ENCODE measurements around the gene RPF1. TPM values are rescaled to one million over a fixed set of nuclear protein-coding genes. Genes with fewer than 3 reads are reported as not detected.

The RPF1 gene
- total RNA-seq, 6 donors from 2014 or later: 12.2 to 46.4 (median 25.4) TPM

GRCh38 chr1:84479998-84480397 is 932 bp downstream of the RPF1 start:
- peak overlapping the region; percentile 84 to 88 (median 86) for H3K27ac ChIP-seq
- H3K4me1 ChIP-seq: peaks cover 17 to 30% (median 19%) of the 10 kb centered on the region in 4 donors
- no peak for DNase-seq
- no peak for ATAC-seq (ENCODE audit: low FRiP score in 2 of 2)
- peaks cover 0 to 6% (median 0%) of the 10 kb centered on the region in 4 donors for H3K9me3 ChIP-seq
- no peaks in the 10 kb centered on the region for H3K27me3 ChIP-seq
- TF ChIP-seq EP300 (IDR thresholded peaks at IDR 0.05): no peak
- WGBS, 2 donors: 4 to 8% methylated on average over 9 of the region's 9 CpGs
- H3K4me3 ChIP-seq: peak overlapping the region; percentile 58 to 83 (median 63)
- H3K36me3 ChIP-seq: peaks cover 0 to 35% (median 12%) of the 10 kb centered on the region in 4 donors

- H3K27me3 ChIP-seq: no peaks in the 10 kb centered on the region
- ATAC-seq (ENCODE audit: low FRiP score in 2 of 2) (no peak), DNase-seq (no peak)
- H3K4me1 ChIP-seq: peaks cover 17 to 30% (median 19%) of the 10 kb centered on the region in 4 donors
- peak overlapping the region in 3 of 4 donors; percentile 60 to 83 (median 66) for H3K4me3 ChIP-seq
- peaks cover 0 to 6% (median 0%) of the 10 kb centered on the region in 4 donors for H3K9me3 ChIP-seq
- TF ChIP-seq POLR2AphosphoS5 (IDR thresholded peaks at IDR 0.05): no peak
- no peak for TF ChIP-seq EP300 (IDR thresholded peaks at IDR 0.05)
- TF ChIP-seq CTCF (IDR thresholded peaks at IDR 0.05): no peak
- TF ChIP-seq POLR2A (IDR thresholded peaks at IDR 0.05): no peak
- 78 to 84% methylated on average over 4 of the region's 4 CpGs for WGBS, 2 donors
- no peak overlapping the region for H3K27ac ChIP-seq
- peaks cover 0 to 42% (median 14%) of the 10 kb centered on the region in 4 donors for H3K36me3 ChIP-seq
These were observed 1.6 kb downstream of the RPF1 start for GRCh38 chr1:84480650-84481049.

GRCh38 chr1:84481317-84481716 is 2.3 kb downstream of the RPF1 start:
- 91 to 94% methylated on average over 2 of the region's 2 CpGs for WGBS, 2 donors

GRCh38 chr1:84488107-84488506 is 9.0 kb downstream of the RPF1 start:
- Histone ChIP-seq H3K27ac (no peak overlapping the region), H3K9me3 (no peaks in the 10 kb centered on the region), H3K4me1 (peaks cover 0 to 6% (median 0%) of the 10 kb centered on the region in 4 donors), H3K36me3 (peaks cover 7 to 64% (median 33%) of the 10 kb centered on the region in 4 donors), H3K27me3 (no peaks in the 10 kb centered on the region), H3K4me3 (no peak overlapping the region)
- no peak for DNase-seq
- ATAC-seq (ENCODE audit: low FRiP score in 2 of 2): no peak
- TF ChIP-seq EP300 (IDR thresholded peaks at IDR 0.05): no peak
- no peak for TF ChIP-seq POLR2A (IDR thresholded peaks at IDR 0.05)
- no peak for TF ChIP-seq CTCF (IDR thresholded peaks at IDR 0.05)
- no peak for TF ChIP-seq POLR2AphosphoS5 (IDR thresholded peaks at IDR 0.05)
- 69 to 74% methylated on average over 3 of the region's 3 CpGs for WGBS, 2 donors

More at GRCh38 chr1:84481317-84481716, 2.3 kb downstream of the RPF1 start:
- no peak overlapping the region for H3K27ac ChIP-seq
- TF ChIP-seq POLR2AphosphoS5 (IDR thresholded peaks at IDR 0.05) (no peak), POLR2A (IDR thresholded peaks at IDR 0.05) (no peak), CTCF (IDR thresholded peaks at IDR 0.05) (no peak), EP300 (IDR thresholded peaks at IDR 0.05) (no peak)
- peaks cover 0 to 6% (median 0%) of the 10 kb centered on the region in 4 donors for H3K9me3 ChIP-seq
- ATAC-seq (ENCODE audit: low FRiP score in 2 of 2) (no peak), DNase-seq (no peak)
- H3K27me3 ChIP-seq: no peaks in the 10 kb centered on the region
- no peak overlapping the region for H3K4me3 ChIP-seq
- peaks cover 0 to 42% (median 16%) of the 10 kb centered on the region in 4 donors for H3K36me3 ChIP-seq
- H3K4me1 ChIP-seq: peaks cover 17 to 30% (median 19%) of the 10 kb centered on the region in 4 donors

GRCh38 chr1:84489766-84490165 is 10.7 kb downstream of the RPF1 start:
- H3K9me3 ChIP-seq: no peaks in the 10 kb centered on the region
- H3K4me1 ChIP-seq: peaks cover 0 to 6% (median 0%) of the 10 kb centered on the region in 4 donors
- 83 to 90% methylated on average over 2 of the region's 2 CpGs for WGBS, 2 donors
- no peak for DNase-seq
- TF ChIP-seq CTCF (IDR thresholded peaks at IDR 0.05) (no peak), EP300 (IDR thresholded peaks at IDR 0.05) (no peak), POLR2AphosphoS5 (IDR thresholded peaks at IDR 0.05) (no peak), POLR2A (IDR thresholded peaks at IDR 0.05) (no peak)
- no peak overlapping the region for H3K27ac ChIP-seq
- H3K27me3 ChIP-seq: no peaks in the 10 kb centered on the region
- H3K4me3 ChIP-seq: no peak overlapping the region
- no peak for ATAC-seq (ENCODE audit: low FRiP score in 2 of 2)
- peaks cover 7 to 62% (median 24%) of the 10 kb centered on the region in 4 donors for H3K36me3 ChIP-seq
